HG03571 (cell line): ENCODE results near the gene TBL1XR1.

ENCODE experiments used
- ATAC-seq: cut with Tn5 transposase; IDR thresholded peaks from one replicate; pipeline ENCODE4 v1.9.1; 2021; ENCODE audit not compliant: unreplicated experiment

TBL1XR1 gene

DNA sequence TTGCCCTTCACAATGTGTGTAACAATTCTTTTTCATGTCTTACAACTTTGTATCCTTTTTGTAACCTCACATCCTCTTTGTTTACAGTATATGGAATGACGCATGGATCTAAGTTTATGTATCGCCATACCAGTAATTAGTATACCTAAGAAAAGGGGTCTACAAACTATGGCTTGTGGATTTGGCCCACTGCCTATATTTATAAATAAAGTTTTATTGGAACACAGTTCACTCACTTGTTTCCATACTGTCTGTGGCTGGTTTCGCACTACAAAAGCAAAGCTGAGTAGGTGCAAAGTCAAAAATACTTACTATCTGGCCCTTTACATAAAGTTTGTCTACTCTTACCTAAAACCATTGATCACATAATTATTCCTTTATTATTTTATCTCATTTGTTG lies 226.5 kb downstream of the TBL1XR1 start:
- ATAC-seq, result no peak

DNA sequence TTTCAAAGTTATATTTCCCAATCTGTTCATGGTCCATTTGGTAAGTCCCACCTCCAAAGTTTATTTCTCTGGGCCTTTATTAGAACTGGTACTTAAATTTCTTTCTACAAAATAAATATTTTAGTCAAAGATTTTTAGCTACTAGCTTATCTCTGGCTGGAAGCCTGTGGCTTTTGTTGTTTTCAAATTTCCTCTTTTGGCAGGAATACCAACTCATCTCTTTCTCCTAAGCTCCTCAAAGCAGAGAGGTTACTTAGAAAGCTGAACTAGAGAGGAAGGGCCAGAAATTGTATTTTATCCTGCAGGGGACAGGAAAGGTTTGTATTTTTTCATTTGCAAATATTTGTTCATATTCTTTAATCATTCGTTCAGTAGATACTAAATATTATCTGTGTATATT lies 227.8 kb downstream of the TBL1XR1 start:
- ATAC-seq, result no peak
